Measurements from ENCODE around the gene SFSWAP.

- no peak for TF ChIP-seq POLR2AphosphoS5 (IDR thresholded peaks at IDR 0.05; ENCODE audit: low read depth, low read length)
- TF ChIP-seq POLR2A (IDR thresholded peaks at IDR 0.05; ENCODE audit: low read depth, low read length) = no peak
- TF ChIP-seq SPI1 (IDR thresholded peaks at IDR 0.05; ENCODE audit: low read depth, low read length) = no peak
- TF ChIP-seq TAF1 (IDR thresholded peaks at IDR 0.05; ENCODE audit: low read depth, low read length) = no peak
- TF ChIP-seq PAX5 (IDR thresholded peaks at IDR 0.05; ENCODE audit: insufficient read depth, low read length, severe bottlenecking) = no peak
- TF ChIP-seq POU2F2 (IDR thresholded peaks at IDR 0.05; ENCODE audit: low read depth, low read length) = no peak
These were observed 47.3 kb downstream of the SFSWAP start for GRCh38 chr12:131758016-131758739.

Measured in GM12891 (cell line).